Hepatocyte (in vitro differentiated cells): Measurements from ENCODE around the gene PPP2R2B. TPM values are rescaled to one million over a fixed set of nuclear protein-coding genes. Genes with fewer than 3 reads are reported as not detected.

Source experiments
- DNase-seq: peaks from one replicate; pipeline ENCODE4 v3.0.0-alpha.2; 2016; ENCODE audit warnings: low spot score
- H2AFZ ChIP-seq: fragments of 200-600 bp; sonication (generic); 2 replicates; pipeline ENCODE4 v1.6.0; 2016; ENCODE audit warnings: antibody characterized with exemption, mild to moderate bottlenecking
- H3K27ac ChIP-seq: fragments of 200-600 bp; sonication (generic); 2 replicates; pipeline ENCODE4 v1.5.1; 2016; ENCODE audit warnings: mild to moderate bottlenecking
- H3K27me3 ChIP-seq: fragments of 200-600 bp; sonication (generic); 2 replicates; pipeline ENCODE4 v1.6.1; 2016
- H3K36me3 ChIP-seq: fragments of 200-600 bp; sonication (generic); replicated peaks from 2 replicates; pipeline ENCODE4 v1.5.1; 2016; ENCODE audit warnings: low read depth; ENCODE audit not compliant: insufficient read depth
- H3K4me1 ChIP-seq: fragments of 200-600 bp; sonication (generic); 2 replicates; pipeline ENCODE4 v1.5.1; 2016; ENCODE audit warnings: mild to moderate bottlenecking, moderate library complexity; ENCODE audit not compliant: insufficient read depth
- H3K4me2 ChIP-seq: fragments of 200-600 bp; sonication (generic); 2 replicates; pipeline ENCODE4 v1.6.0; 2016
- H3K4me3 ChIP-seq: fragments of 200-600 bp; sonication (generic); 2 replicates; pipeline ENCODE4 v1.5.1; 2016; ENCODE audit warnings: mild to moderate bottlenecking
- H3K79me2 ChIP-seq: fragments of 200-600 bp; sonication (generic); 2 replicates; pipeline ENCODE4 v1.6.0; 2017; ENCODE audit warnings: mild to moderate bottlenecking
- H3K9me2 ChIP-seq: fragments of 200-600 bp; sonication (generic); replicated peaks from 2 replicates; pipeline ENCODE4 v1.6.0; 2017; ENCODE audit warnings: mild to moderate bottlenecking; ENCODE audit not compliant: insufficient read depth
- H3K9me3 ChIP-seq: fragments of 200-600 bp; sonication (generic); 2 replicates; pipeline ENCODE4 v1.5.1; 2016; ENCODE audit warnings: low read depth, mild to moderate bottlenecking
- H4K20me1 ChIP-seq: fragments of 200-600 bp; sonication (generic); 2 replicates; pipeline ENCODE4 v1.6.0; 2016; ENCODE audit warnings: mild to moderate bottlenecking; ENCODE audit not compliant: insufficient read depth, poor library complexity, severe bottlenecking
- CTCF ChIP-seq: fragments of 200-600 bp; sonication (generic); IDR thresholded peaks from 2 replicates; pipeline ENCODE4 v1.5.1; 2016; ENCODE audit warnings: antibody characterized with exemption, mild to moderate bottlenecking; ENCODE audit not compliant: poor library complexity
- EZH2 ChIP-seq: fragments of 200-600 bp; sonication (generic); IDR thresholded peaks from 2 replicates; pipeline ENCODE4 v1.6.1; 2016; ENCODE audit warnings: antibody characterized with exemption, mild to moderate bottlenecking, borderline replicate concordance
- EZH2phosphoT487 ChIP-seq: fragments of 200-600 bp; sonication (generic); IDR thresholded peaks from one replicate; pipeline ENCODE4 v1.6.1; 2018; ENCODE audit warnings: antibody characterized with exemption, mild to moderate bottlenecking, low read depth, moderate library complexity; ENCODE audit not compliant: unreplicated experiment, severe bottlenecking
- WGBS: methylation state at CpG from one replicate; pipeline ENCODE4 v1.1.6; 2016; ENCODE audit warnings: low lambda C conversion rate; ENCODE audit errors: missing lambda C conversion rate; 5-methylcytosine and 5-hydroxymethylcytosine counted together
- polyA plus RNA-seq: library from polyadenylated mRNA; unstranded; fragments of >200 nt; fragmentation: Nextera tagmentation; extraction: Ambion mirVana; gene quantifications from 2 replicates; pipeline ENCODE4 v1.2.1, GENCODE V29; 2016
- total RNA-seq: library from RNA; depleted of rRNA; stranded (reverse); fragments of >200 nt; gene quantifications from 2 replicates; pipeline ENCODE4 v1.2.3, GENCODE V29; 2014

The PPP2R2B gene
- total and polyA plus RNA-seq, 2 experiments from 2014 or later, result 2.3 to 3.2 TPM

- TF ChIP-seq EZH2 (no peak), EZH2phosphoT487 (no peak), CTCF (no peak)
- Histone ChIP-seq H3K9me3 (no peaks in the 10 kb centered on the region), H3K9me2 (no peaks in the 10 kb centered on the region), H3K4me2 (no peak overlapping the region), H3K36me3 (no peaks in the 10 kb centered on the region), H3K27me3 (no peaks in the 10 kb centered on the region), H2AFZ (no peak overlapping the region), H3K27ac (no peak overlapping the region), H3K4me3 (no peak overlapping the region), H3K4me1 (no peaks in the 10 kb centered on the region), H4K20me1 (no peaks in the 10 kb centered on the region), H3K79me2 (no peaks in the 10 kb centered on the region)
- no peak for DNase-seq
Measured at GRCh38 chr5:146758938-146759337, 119.6 kb downstream of the PPP2R2B start.

GRCh38 chr5:146758076-146758475 is 120.5 kb downstream of the PPP2R2B start:
- no peaks in the 10 kb centered on the region for H3K9me2 ChIP-seq
- no peaks in the 10 kb centered on the region for H3K27me3 ChIP-seq
- H3K9me3 ChIP-seq, result no peaks in the 10 kb centered on the region
- 89% methylated on average over 1 of the region's 1 CpG for WGBS
- H3K27ac ChIP-seq, result no peak overlapping the region
- no peak overlapping the region for H3K4me3 ChIP-seq
- no peaks in the 10 kb centered on the region for H3K79me2 ChIP-seq
- H2AFZ ChIP-seq, result no peak overlapping the region
- no peak for TF ChIP-seq EZH2
- no peak for TF ChIP-seq CTCF
- no peak for TF ChIP-seq EZH2phosphoT487
- no peak for DNase-seq
- H3K4me2 ChIP-seq, result no peak overlapping the region
- no peaks in the 10 kb centered on the region for H4K20me1 ChIP-seq
- H3K36me3 ChIP-seq, result no peaks in the 10 kb centered on the region
- no peaks in the 10 kb centered on the region for H3K4me1 ChIP-seq

GRCh38 chr5:146756546-146756945 is 122.0 kb downstream of the PPP2R2B start:
- no peak overlapping the region for H3K27ac ChIP-seq
- 39% methylated on average over 1 of the region's 1 CpG for WGBS

More at GRCh38 chr5:146756546-146756945, 122.0 kb downstream of the PPP2R2B start:
- Histone ChIP-seq H3K79me2 (no peaks in the 10 kb centered on the region), H3K9me3 (no peaks in the 10 kb centered on the region), H3K4me1 (no peaks in the 10 kb centered on the region), H3K4me3 (no peak overlapping the region), H3K9me2 (no peaks in the 10 kb centered on the region), H3K4me2 (no peak overlapping the region), H4K20me1 (no peaks in the 10 kb centered on the region), H2AFZ (no peak overlapping the region), H3K27me3 (no peaks in the 10 kb centered on the region), H3K36me3 (no peaks in the 10 kb centered on the region)
- TF ChIP-seq EZH2phosphoT487, result no peak
- TF ChIP-seq CTCF, result no peak
- no peak for TF ChIP-seq EZH2
- DNase-seq, result no peak
